ENCODE data around the gene CNN1. TPM values are rescaled to one million over a fixed set of nuclear protein-coding genes. Genes with fewer than 3 reads are reported as not detected.

Gene CNN1
- total and polyA plus RNA-seq, 9 of the 15 experiments (the other 6 are each of a cell fraction or from before 2014, with no cell fraction given) = 0.23 to 10.6 (median 5.2) TPM

- TF ChIP-seq ZBTB40 (IDR thresholded peaks at IDR 0.05) = no peak
- TF ChIP-seq ZBTB40 (CRISPR knock-in tag; IDR thresholded peaks at IDR 0.05) = no peak
- peak in 1 of 2 experiments; percentile 66 for TF ChIP-seq E2F6 (IDR thresholded peaks at IDR 0.05; ENCODE audit: borderline replicate concordance in 1 of 2, extremely low read depth in 1 of 2, insufficient read depth in 1 of 2, insufficient read length in 1 of 2, low read depth in 1 of 2, low read length in 1 of 2, poor library complexity in 1 of 2, severe bottlenecking in 1 of 2)
- TF ChIP-seq CBFA2T3 (IDR thresholded peaks at IDR 0.05) = no peak
- TF ChIP-seq ZNF449 (CRISPR knock-in tag; IDR thresholded peaks at IDR 0.05) = no peak
- TF ChIP-seq L3MBTL2 (IDR thresholded peaks at IDR 0.05) = peak; percentile 72; the same call in 1 of the 2 replicates
- TF ChIP-seq CHD1 (IDR thresholded peaks at IDR 0.05; ENCODE audit: low read length) = peak; percentile 7
- no peak for TF ChIP-seq TOE1 (IDR thresholded peaks at IDR 0.05; ENCODE audit: borderline replicate concordance)
- TF ChIP-seq TOE1 (CRISPR knock-in tag; IDR thresholded peaks at IDR 0.05; ENCODE audit: borderline replicate concordance, low read depth) = peak; percentile 59; the same call in 1 of the 2 replicates
- TF ChIP-seq ZNF696 (CRISPR knock-in tag; conservative IDR thresholded peaks at IDR 0.05) = no peak
- TF ChIP-seq HSF4 (CRISPR knock-in tag; IDR thresholded peaks at IDR 0.05; ENCODE audit: borderline replicate concordance) = no peak
These were observed 39.0 kb downstream of the CNN1 start, which contains the start of gene ACP5 (continued) for GRCh38 chr19:11577451-11578257.
